IPS DF 6.9 (cell line): ENCODE measurements around the gene FARSA.
A peak's percentile ranks its signal among the peaks of the same experiment; 100 is the strongest.

Experiments used
- DNase-seq: peaks from one replicate; pipeline ENCODE4 v3.0.0-alpha.2; 2013; ENCODE audit warnings: low read depth, low spot score
- H3K27ac ChIP-seq: one replicate; pipeline ENCODE4 v1.5.1; 2013; ENCODE audit warnings: low read length, control low read depth
- H3K27me3 ChIP-seq: 2 replicates; pipeline ENCODE4 v1.6.1; 2013; ENCODE audit warnings: mild to moderate bottlenecking, low read length; ENCODE audit not compliant: control insufficient read depth, insufficient read depth
- H3K36me3 ChIP-seq: 2 replicates; pipeline ENCODE4 v1.6.1; 2013; ENCODE audit warnings: low read length; ENCODE audit not compliant: control insufficient read depth, insufficient read depth
- H3K4me1 ChIP-seq: 2 replicates; pipeline ENCODE4 v1.6.1; 2013; ENCODE audit warnings: low read length; ENCODE audit not compliant: control insufficient read depth, insufficient read depth
- H3K4me3 ChIP-seq: 2 replicates; pipeline ENCODE4 v1.5.1; 2013; ENCODE audit warnings: mild to moderate bottlenecking, low read length
- H3K9me3 ChIP-seq: 2 replicates; pipeline ENCODE4 v1.6.1; 2013; ENCODE audit warnings: low read length, inconsistent platforms; ENCODE audit not compliant: control insufficient read depth, insufficient read depth
- WGBS: extraction: QIAGEN DNeasy Blood & Tissue Kit; methylation state at CpG from one replicate; pipeline ENCODE4 v1.1.7; 2013; ENCODE audit warnings: mixed read lengths, missing lambda C conversion rate; ENCODE audit not compliant: insufficient read length, insufficient coverage; 5-methylcytosine and 5-hydroxymethylcytosine counted together

FARSA gene

GRCh38 chr19:12946731-12947496 lies 13.4 kb upstream of the FARSA start:
- Histone ChIP-seq H3K4me3 (peak overlapping the region; percentile 79; the same call in 1 of the 2 replicates), H3K36me3 (peaks cover 38% of the 10 kb centered on the region), H3K9me3 (no peaks in the 10 kb centered on the region), H3K27ac (no peak overlapping the region), H3K4me1 (no peaks in the 10 kb centered on the region), H3K27me3 (no peaks in the 10 kb centered on the region)
- no peak for DNase-seq
- no CpG with 5 or more reads among the region's 14 CpGs for WGBS

- no peaks in the 10 kb centered on the region for H3K9me3 ChIP-seq
- no peak for DNase-seq
- H3K36me3 ChIP-seq = peaks cover 41% of the 10 kb centered on the region
- no peak overlapping the region for H3K27ac ChIP-seq
- H3K4me3 ChIP-seq = peak overlapping the region; percentile 79; the same call in 1 of the 2 replicates
- no peaks in the 10 kb centered on the region for H3K4me1 ChIP-seq
- no peaks in the 10 kb centered on the region for H3K27me3 ChIP-seq
- WGBS = no CpG with 5 or more reads among the region's 40 CpGs
Observed at GRCh38 chr19:12946092-12946721, 12.7 kb upstream of the FARSA start.

GRCh38 chr19:12945479-12946091 lies 12.1 kb upstream of the FARSA start, which contains the start of gene RAD23A:
RAD23A (plus strand) TSS chr19:12945862; CDS start chr19:12945949, 87 bp downstream.
- Histone ChIP-seq H3K27ac (no peak within 1 kb of the TSS), H3K36me3 (peaks cover 43% of the 10 kb centered on the region)
- WGBS = no CpG with 5 or more reads among the region's 62 CpGs

GRCh38 chr19:12944104-12944674 lies 10.7 kb upstream of the FARSA start:
- no peak overlapping the region for H3K4me3 ChIP-seq
- H3K9me3 ChIP-seq = no peaks in the 10 kb centered on the region
- H3K27me3 ChIP-seq = no peaks in the 10 kb centered on the region
- H3K27ac ChIP-seq = no peak overlapping the region
- peaks cover 43% of the 10 kb centered on the region for H3K36me3 ChIP-seq
- WGBS = no CpG with 5 or more reads among the region's 2 CpGs
- H3K4me1 ChIP-seq = peaks cover 3% of the 10 kb centered on the region; the same call in 1 of the 2 replicates
- no peak for DNase-seq

More at GRCh38 chr19:12945479-12946091, 12.1 kb upstream of the FARSA start, which contains the start of gene RAD23A:
- no peaks in the 10 kb centered on the region for H3K27me3 ChIP-seq
- H3K9me3 ChIP-seq = no peaks in the 10 kb centered on the region
- H3K4me1 ChIP-seq = no peaks in the 10 kb centered on the region
- peak within 1 kb of the TSS; percentile 79; the same call in 1 of the 2 replicates for H3K4me3 ChIP-seq
- DNase-seq = peak; percentile 95

- Histone ChIP-seq H3K27ac (no peak overlapping the region), H3K4me3 (no peak overlapping the region), H3K36me3 (peaks cover 36% of the 10 kb centered on the region), H3K4me1 (peaks cover 3% of the 10 kb centered on the region; the same call in 1 of the 2 replicates), H3K27me3 (no peaks in the 10 kb centered on the region), H3K9me3 (no peaks in the 10 kb centered on the region)
- no peak for DNase-seq
- WGBS = no CpG with 5 or more reads among the region's 18 CpGs
Observed at GRCh38 chr19:12943437-12944044, 10.0 kb upstream of the FARSA start.

GRCh38 chr19:12940897-12941296 lies 7.4 kb upstream of the FARSA start:
- WGBS = no CpG with 5 or more reads among the region's 2 CpGs
- no peak overlapping the region for H3K4me3 ChIP-seq
- H3K27ac ChIP-seq = no peak overlapping the region
- H3K36me3 ChIP-seq = peaks cover 28% of the 10 kb centered on the region
- H3K9me3 ChIP-seq = no peaks in the 10 kb centered on the region
- H3K27me3 ChIP-seq = no peaks in the 10 kb centered on the region
- DNase-seq = no peak
- peaks cover 3% of the 10 kb centered on the region; the same call in 1 of the 2 replicates for H3K4me1 ChIP-seq

GRCh38 chr19:12939975-12940423 lies 6.5 kb upstream of the FARSA start:
- H3K4me1 ChIP-seq = peaks cover 3% of the 10 kb centered on the region; the same call in 1 of the 2 replicates
- H3K36me3 ChIP-seq = peaks cover 28% of the 10 kb centered on the region
- H3K27me3 ChIP-seq = no peaks in the 10 kb centered on the region
- H3K9me3 ChIP-seq = no peaks in the 10 kb centered on the region
- no peak overlapping the region for H3K27ac ChIP-seq
- no peak for DNase-seq
- no CpG with 5 or more reads among the region's 10 CpGs for WGBS
- no peak overlapping the region for H3K4me3 ChIP-seq

- Histone ChIP-seq H3K4me1 (peaks cover 3% of the 10 kb centered on the region; the same call in 1 of the 2 replicates), H3K9me3 (no peaks in the 10 kb centered on the region), H3K27me3 (no peaks in the 10 kb centered on the region), H3K36me3 (peaks cover 25% of the 10 kb centered on the region), H3K4me3 (peak overlapping the region; percentile 69), H3K27ac (no peak overlapping the region)
- WGBS = no CpG with 5 or more reads among the region's 54 CpGs
- no peak for DNase-seq
Observed at GRCh38 chr19:12938779-12939601, 5.5 kb upstream of the FARSA start.

- DNase-seq = peak; percentile 98
- WGBS = no CpG with 5 or more reads among the region's 63 CpGs
- Histone ChIP-seq H3K4me1 (peaks cover 3% of the 10 kb centered on the region; the same call in 1 of the 2 replicates), H3K27me3 (no peaks in the 10 kb centered on the region), H3K27ac (no peak within 1 kb of the TSS), H3K4me3 (peak within 1 kb of the TSS; percentile 69), H3K9me3 (no peaks in the 10 kb centered on the region), H3K36me3 (peaks cover 19% of the 10 kb centered on the region)
Observed at GRCh38 chr19:12937927-12938778, 4.6 kb upstream of the FARSA start, which contains the start of gene CALR. CALR (plus strand) TSS chr19:12938609; CDS start chr19:12938680, 71 bp downstream.
